Measurements from ENCODE around the gene RGS4. TPM values are rescaled to one million over a fixed set of nuclear protein-coding genes. Genes with fewer than 3 reads are reported as not detected.

Gene RGS4
- total RNA-seq, 1 experiment from 2014 or later: 3.2 TPM

DNA sequence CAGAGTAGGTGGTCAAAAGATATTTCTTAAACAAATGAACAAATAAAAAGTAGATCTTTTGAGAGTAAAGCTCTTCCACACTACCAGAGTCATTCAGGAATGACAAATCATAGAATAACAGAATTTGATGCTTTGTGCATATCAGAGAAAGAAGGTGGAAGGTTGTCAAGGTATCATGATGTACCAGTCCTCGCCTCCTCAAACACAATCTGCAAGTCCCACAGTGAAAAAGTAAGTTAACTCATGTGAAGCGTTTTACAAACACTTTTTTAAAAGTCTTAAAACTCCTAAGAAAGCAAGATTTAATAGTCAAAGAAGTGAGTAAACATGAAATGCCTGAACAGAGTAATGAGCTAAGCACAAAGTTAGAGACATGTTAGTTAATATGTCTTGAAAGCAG, 2.5 kb upstream of the RGS4 start:
- CTCF ChIA-PET: interaction anchor here (0.9 kb wide), 1 partner anchor 249 kb away, joined by 4 read pairs; no protein-coding TSS in a partner anchor
- TF ChIP-seq TP53 (CRISPR knock-in tag; IDR thresholded peaks at IDR 0.05): no peak
- TF ChIP-seq ZNF671 (CRISPR knock-in tag; IDR thresholded peaks at IDR 0.05): no peak
- no peak for TF ChIP-seq CREM (CRISPR knock-in tag; IDR thresholded peaks at IDR 0.05)
- TF ChIP-seq PRDM15 (CRISPR knock-in tag; IDR thresholded peaks at IDR 0.05): no peak
- no peak for TF ChIP-seq MXD4 (CRISPR knock-in tag; IDR thresholded peaks at IDR 0.05; ENCODE audit: borderline replicate concordance)
- TF ChIP-seq STAT6 (CRISPR knock-in tag; conservative IDR thresholded peaks at IDR 0.05; ENCODE audit: low read depth): no peak
- no peak for TF ChIP-seq GRHL2 (CRISPR knock-in tag; IDR thresholded peaks at IDR 0.05; ENCODE audit: insufficient replicate concordance, severe bottlenecking)
- no peak for TF ChIP-seq SOX15 (CRISPR knock-in tag; IDR thresholded peaks at IDR 0.05)
- no peak for TF ChIP-seq NFATC4 (CRISPR knock-in tag; IDR thresholded peaks at IDR 0.05)
- TF ChIP-seq, protein P1, sequence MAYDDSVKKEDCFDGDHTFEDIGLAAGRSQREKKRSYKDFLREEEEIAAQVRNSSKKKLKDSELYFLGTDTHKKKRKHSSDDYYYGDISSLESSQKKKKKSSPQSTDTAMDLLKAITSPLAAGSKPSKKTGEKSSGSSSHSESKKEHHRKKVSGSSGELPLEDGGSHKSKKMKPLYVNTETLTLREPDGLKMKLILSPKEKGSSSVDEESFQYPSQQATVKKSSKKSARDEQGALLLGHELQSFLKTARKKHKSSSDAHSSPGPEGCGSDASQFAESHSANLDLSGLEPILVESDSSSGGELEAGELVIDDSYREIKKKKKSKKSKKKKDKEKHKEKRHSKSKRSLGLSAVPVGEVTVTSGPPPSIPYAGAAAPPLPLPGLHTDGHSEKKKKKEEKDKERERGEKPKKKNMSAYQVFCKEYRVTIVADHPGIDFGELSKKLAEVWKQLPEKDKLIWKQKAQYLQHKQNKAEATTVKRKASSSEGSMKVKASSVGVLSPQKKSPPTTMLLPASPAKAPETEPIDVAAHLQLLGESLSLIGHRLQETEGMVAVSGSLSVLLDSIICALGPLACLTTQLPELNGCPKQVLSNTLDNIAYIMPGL (CRISPR knock-in tag; IDR thresholded peaks at IDR 0.05): no peak
- no peak for TF ChIP-seq E2F5 (CRISPR knock-in tag; IDR thresholded peaks at IDR 0.05)
- no peak for TF ChIP-seq AFF4 (CRISPR knock-in tag; IDR thresholded peaks at IDR 0.05; ENCODE audit: borderline replicate concordance)
- TF ChIP-seq ZBTB21 (CRISPR knock-in tag; IDR thresholded peaks at IDR 0.05; ENCODE audit: borderline replicate concordance): no peak
- ATAC-seq: no peak

More for the DNA sequence above, 2.5 kb upstream of the RGS4 start:
- no peaks in the 10 kb centered on the region for H3K36me3 Mint-ChIP-seq
- POLR2A ChIA-PET: no interaction called here
- H3K4me1 Mint-ChIP-seq: peaks cover 41% of the 10 kb centered on the region
- no peaks in the 10 kb centered on the region for H3K9me3 Mint-ChIP-seq
- no peak overlapping the region for H3K27ac Mint-ChIP-seq
- DNase-seq (ENCODE audit: low spot score): no peak
- H3K27me3 Mint-ChIP-seq (ENCODE audit: low read depth): no peaks in the 10 kb centered on the region
- H3K4me3 Mint-ChIP-seq: no peak overlapping the region
